Right kidney (tissue), 1 donor: Measurements from ENCODE around the gene EVX2.
A peak's percentile ranks its signal among the peaks of the same experiment; 100 is the strongest.

ENCODE experiments used
- DNase-seq: peaks from one replicate; pipeline ENCODE4 v3.0.0-alpha.2; 2016

The EVX2 gene

GRCh38 chr2:176066645-176067588, 16.8 kb downstream of the EVX2 start:
- peak; percentile 72 for DNase-seq

GRCh38 chr2:176063958-176064357, 19.8 kb downstream of the EVX2 start:
- no peak for DNase-seq

GRCh38 chr2:176056406-176056805, 27.4 kb downstream of the EVX2 start:
- no peak for DNase-seq

- no peak for DNase-seq
Measured at GRCh38 chr2:176039375-176039774, 44.4 kb downstream of the EVX2 start.

- DNase-seq = no peak
Measured at GRCh38 chr2:176038694-176039093, 45.1 kb downstream of the EVX2 start.

- DNase-seq = no peak
Measured at GRCh38 chr2:176035013-176035691, 48.6 kb downstream of the EVX2 start.

- DNase-seq = no peak
Measured at GRCh38 chr2:176027806-176028205, 56.0 kb downstream of the EVX2 start.
